NCI-H187 treated with DMSO at 0.1 percent for 48 hours (cell line): ENCODE results near the gene NOC2L.
"Not testable (repeated sequence)": the region's sequence is repeated elsewhere in the genome, so short reads cannot be mapped to it uniquely, and the experiment has no call there.

Source experiments
- DNase-seq: peaks from one replicate; lab custom pipeline; 2025; lab: John Stamatoyannopoulos, UW

Gene NOC2L

DNA sequence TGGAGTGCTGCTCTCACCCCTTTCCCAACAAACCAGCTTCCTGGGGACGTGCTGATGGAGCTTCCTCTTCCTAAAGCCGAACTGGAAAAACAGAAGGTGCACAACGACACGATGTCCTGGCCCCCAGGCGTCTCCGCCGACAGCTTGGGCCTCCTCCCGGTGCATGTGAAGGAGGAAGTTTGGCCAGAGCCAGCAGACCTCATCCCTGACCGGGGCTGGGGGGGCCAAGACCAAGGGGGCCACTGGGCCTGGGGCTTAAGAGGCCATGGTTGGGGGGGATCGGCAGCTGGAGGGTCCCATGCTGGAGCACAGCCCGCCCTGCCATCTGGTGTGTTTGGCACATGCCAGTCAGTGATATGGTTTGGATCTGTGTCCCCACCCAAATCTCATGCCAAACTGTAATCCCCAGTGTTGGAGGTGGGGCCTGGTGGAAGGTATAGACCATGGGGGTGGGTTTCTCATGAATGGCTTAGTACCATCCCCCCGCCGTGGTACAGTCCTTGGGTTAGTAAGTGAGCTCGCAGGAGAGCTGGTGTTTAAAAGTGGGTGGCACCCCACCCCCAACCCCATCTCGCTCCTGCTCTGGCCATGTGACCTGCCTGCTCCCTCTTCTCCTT is 34.4 kb upstream of the NOC2L start:
- DNase-seq: no peak

DNA sequence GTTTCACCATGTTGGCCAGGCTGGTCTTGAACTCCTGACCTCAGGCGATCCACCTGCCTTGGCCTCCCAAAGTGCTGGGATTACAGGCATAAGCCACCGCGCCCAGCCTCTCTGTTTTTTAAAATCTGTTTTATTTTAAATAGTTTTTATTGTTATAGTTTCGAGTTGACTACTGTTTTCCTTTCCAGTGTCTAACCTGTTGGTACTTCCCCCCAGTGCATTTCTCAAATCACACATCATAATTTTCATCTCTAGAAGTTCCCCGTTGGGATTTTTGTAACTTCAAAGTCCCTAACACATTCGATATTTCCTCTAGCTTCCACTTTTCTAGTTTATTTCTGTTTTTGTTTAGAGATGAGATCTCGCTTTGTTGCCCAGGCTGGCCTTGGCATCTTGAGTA is 33.3 kb upstream of the NOC2L start:
- DNase-seq: no peak

GRCh38 chr1:991895-992294 is 32.8 kb upstream of the NOC2L start:
- no peak for DNase-seq

DNA sequence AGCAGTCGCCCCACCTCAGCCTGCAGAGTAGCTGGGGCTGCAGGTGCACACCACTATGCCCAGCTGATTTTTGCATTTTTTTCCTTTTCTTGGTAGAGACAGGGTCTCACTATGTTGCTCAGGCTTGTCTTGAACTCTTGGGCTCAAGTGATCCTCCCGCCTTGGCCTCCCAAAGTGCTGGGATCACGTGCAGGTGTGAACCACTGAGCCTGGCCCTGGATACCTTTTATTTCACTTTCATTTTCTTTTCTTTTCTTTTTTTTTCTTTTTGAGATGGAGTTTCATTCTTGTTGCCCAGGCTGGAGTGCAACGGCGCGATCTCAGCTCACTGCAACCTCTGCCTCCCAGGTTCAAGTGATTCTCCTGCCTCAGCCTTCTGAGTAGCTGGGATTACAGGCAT is 32.2 kb upstream of the NOC2L start:
- DNase-seq: not testable (repeated sequence)

GRCh38 chr1:988061-988460 is 29.0 kb upstream of the NOC2L start:
- DNase-seq: not testable (repeated sequence)

- no peak for DNase-seq
Measured at GRCh38 chr1:985126-985525, 26.1 kb upstream of the NOC2L start.

GRCh38 chr1:984476-984814 is 25.4 kb upstream of the NOC2L start:
- no peak for DNase-seq

- DNase-seq: no peak
Measured at GRCh38 chr1:983798-984475, 24.9 kb upstream of the NOC2L start.

GRCh38 chr1:982765-983436 is 23.8 kb upstream of the NOC2L start:
- no peak for DNase-seq

GRCh38 chr1:981955-982558 is 23.0 kb upstream of the NOC2L start, which contains the start of gene PERM1:
Gene PERM1 (minus strand): TSS chr1:982093. CDS start chr1:981029, 1,064 bp downstream.
- DNase-seq: no peak

GRCh38 chr1:981491-981954 is 22.5 kb upstream of the NOC2L start:
- no peak for DNase-seq

DNA sequence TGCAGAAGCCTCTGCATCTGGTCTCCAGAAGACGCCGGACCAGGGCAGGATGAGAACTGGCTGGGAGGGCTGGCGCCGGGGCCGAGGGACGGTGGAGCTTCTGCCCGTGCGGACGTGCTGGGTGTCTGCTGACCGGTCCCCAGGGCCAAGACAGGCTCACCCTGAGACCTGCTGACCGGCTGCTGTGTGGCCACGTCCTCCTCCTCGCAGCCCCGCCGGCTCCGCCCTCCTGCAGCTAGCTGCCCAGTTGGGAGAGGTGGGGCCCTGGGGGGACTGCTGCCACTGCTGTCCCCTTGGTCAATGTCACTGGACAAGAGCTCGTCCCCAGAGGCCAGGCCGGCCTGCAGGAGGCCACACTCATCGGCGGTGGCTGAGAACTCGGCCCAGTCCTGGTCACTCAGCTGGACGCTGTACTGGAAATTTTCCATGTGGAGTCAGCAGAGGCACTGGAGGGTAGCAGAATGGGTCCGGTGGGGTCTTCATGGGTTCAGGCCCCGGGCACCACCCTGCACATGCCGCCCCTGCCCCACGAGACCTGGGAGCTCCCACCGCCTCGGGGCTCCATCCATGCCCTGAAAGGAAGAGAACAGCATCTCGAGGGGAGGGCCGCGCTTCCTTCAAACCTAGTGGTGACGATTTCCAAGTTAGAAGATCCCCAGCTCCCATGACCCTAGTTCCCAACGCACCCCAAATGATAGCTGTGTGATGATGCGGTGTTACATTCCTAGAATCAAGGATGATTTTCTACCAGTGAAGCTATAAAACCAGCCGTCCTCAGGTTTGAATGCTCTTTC is 21.7 kb upstream of the NOC2L start:
- no peak for DNase-seq

DNA sequence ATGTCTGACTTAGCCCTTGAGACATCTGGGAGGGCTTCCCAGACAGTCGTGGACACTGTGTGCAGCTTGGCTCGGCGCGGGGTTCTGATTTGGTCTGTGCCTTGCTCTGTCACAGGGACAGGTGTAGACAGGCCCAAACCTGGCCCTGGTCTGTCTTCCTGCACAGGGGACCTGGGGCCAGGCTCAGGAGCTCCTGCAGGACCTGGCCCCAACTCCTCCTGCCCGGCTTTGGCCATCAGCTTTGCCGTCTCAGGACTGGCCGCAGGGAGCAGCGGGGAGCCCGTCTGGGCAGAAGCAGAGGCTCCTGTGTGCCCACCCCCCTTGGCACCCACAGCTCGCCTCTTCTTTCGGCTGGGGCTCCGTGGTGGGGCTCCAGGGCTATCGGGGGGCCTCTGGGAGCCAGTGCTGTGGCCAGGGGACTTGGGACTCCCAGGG is 21.1 kb upstream of the NOC2L start:
- no peak for DNase-seq

DNA sequence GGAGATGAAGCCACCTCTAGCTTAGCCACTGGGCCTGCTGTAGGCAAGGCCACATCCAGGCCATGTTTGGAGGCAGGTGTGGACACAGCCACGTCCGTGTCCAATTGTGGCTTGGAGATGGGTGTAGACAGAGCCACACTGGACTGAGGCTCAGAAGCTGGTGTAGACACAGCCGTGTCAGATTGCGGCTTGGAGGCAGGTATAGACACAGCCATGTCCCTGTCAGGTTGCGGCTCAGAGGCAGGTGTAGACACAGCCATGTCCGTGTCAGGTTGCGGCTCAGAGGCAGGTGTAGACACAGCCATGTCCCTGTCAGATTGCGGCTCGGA is 20.7 kb upstream of the NOC2L start:
- DNase-seq: no peak

DNA sequence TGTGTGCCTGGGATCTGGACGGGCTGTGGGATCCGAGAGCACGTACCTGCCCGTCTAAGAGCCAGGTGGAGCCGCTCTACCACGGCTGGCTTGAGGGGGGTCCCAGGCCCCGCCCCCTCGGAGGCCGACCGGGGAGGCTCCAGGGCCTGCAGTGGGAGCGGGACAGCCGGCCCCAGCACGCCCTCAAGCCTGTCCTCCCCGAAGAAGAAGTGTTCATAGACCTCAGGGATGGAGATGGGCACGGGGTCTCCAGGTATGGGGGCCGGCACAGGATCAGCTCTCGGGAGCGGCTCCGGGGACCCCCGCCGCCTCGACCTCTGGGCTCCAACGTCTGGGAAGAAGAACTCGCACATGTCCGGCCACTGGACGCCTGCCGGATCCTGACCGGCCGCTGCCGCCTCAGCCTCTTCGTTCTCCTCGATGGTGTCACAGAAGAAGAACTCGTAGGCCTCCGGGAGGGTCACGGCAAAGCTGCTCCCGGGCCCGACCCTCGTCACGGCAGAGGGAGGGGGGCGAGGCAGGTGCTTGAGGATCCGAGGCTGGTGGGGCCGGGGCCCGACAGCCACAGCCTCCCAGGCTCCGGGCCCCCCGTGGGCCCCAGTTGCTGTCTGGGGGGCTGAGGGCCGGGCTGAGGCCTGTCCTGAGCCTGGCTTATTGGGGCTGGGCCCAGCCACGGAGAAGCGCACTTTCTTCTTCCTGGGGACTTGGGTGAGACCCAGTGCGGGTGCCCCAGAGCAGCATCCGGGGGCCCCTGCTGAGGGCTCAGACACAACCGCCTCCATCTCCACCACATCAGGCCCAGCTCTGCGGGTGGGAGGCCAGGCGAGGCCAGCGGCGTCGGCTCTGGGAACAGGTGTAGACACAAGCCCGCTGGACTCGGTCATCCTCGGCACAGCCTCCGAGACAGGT is 20.0 kb upstream of the NOC2L start:
- DNase-seq: no peak

DNA sequence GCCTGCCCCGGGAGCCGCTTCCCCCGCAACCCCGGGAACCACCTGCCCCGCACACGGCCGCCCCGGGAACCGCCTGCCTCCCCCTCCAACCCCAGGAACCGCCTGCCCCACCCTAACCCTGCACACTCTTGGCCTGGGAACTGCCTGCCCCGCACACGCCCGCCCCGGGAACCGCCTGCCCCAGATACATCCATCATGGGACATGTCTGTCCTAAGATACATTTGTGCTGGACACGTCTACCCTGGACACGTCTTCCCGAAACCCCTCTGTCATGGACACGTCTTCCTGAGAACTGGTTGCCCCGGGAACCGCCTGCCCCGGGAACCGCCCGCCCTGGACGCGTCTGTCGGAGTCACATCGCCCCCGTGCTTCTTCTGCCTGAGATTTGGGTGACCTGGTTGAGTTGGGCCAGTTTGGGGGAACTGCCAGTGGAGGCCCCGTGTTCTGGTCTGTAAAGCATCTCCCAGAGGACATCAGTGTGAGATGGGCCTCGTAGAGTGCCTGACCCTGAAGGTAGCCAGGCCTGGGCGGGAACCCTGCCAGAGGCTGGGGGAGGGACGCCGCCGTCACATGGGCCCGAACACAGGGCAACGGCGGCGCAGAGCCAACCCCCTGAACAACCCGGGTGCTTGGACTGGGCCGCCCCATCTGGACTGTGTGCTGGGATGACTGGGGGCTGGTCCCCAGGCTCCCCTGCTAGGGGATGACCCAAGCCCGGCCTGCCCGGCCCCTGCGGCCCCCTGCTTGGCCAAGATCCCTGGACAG is 19.2 kb upstream of the NOC2L start:
- no peak for DNase-seq

DNA sequence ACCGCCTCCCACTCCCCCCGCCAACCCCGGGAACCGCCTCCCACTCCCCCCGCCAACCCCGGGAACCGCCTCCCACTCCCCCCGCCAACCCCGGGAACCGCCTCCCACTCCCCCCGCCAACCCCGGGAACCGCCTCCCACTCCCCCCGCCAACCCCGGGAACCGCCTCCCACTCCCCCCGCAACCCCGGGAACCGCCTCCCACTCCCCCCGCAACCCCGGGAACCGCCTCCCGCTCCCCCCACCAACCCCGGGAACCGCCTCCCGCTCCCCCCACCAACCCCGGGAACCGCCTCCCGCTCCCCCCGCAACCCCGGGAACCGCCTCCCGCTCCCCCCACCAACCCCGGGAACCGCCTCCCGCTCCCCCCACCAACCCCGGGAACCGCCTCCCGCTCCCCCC is 17.7 kb upstream of the NOC2L start:
- not testable (repeated sequence) for DNase-seq

GRCh38 chr1:975896-976683 is 17.0 kb upstream of the NOC2L start:
- no peak for DNase-seq

DNA sequence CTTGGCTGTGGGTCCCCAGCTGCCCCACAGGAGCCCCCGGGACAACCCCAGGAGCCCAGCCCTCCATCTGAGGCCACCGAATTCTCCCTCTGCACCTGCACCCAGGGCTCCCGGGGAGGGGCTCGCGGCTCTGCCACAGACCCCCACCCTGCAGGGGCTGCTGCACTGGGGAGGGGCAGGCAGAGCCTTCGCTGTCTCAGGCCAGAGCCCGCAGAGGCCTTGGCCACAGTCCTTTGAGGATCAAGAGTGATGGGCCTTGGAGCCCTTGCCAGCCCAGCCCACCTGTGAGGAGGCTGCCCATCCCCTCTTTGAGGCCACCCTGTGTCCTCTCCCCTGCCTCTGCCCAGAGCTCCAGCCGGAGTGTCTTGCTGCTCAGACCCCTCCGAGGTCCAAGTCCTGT is 16.3 kb upstream of the NOC2L start:
- DNase-seq: no peak
